Activated T-cell treated with anti-CD3 and anti-CD28 coated beads for 1 hour (primary cell): ENCODE data around the gene RAI2.
"Not testable (repeated sequence)": the region's sequence is repeated elsewhere in the genome, so short reads cannot be mapped to it uniquely, and the experiment has no call there.

Experiments used
- DNase-seq: peaks from one replicate; pipeline ENCODE4 v3.0.0-alpha.2; 2020; ENCODE audit warnings: low read depth

The RAI2 gene

DNA sequence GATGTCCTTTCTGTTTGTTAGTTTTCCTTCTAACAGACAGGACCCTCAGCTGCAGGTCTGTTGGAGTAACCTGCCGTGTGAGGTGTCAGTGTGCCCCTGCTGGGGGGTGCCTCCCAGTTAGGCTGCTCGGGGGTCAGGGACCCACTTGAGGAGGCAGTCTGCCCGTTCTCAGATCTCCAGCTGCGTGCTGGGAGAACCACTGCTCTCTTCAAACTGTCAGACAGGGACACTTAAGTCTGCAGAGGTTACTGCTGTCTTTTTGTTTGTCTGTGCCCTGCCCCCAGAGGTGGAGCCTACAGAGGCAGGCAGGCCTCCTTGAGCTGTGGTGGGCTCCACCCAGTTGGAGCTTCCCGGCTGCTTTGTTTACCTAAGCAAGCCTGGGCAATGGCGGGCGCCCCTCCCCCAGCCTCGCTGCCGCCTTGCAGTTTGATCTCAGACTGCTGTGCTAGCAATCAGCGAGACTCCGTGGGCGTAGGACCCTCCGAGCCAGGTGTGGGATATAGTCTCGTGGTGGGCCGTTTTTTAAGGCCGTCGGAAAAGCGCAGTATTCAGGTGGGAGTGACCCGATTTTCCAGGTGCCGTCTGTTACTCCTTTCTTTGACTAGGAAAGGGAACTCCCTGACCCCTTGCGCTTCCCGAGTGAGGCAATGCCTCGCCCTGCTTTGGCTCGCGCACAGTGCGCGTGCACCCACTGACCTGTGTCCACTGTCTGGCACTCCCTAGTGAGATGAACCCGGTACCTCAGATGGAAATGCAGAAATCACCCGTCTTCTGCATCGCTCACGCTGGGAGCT, 74.3 kb downstream of the RAI2 start:
- DNase-seq: not testable (repeated sequence)

DNA sequence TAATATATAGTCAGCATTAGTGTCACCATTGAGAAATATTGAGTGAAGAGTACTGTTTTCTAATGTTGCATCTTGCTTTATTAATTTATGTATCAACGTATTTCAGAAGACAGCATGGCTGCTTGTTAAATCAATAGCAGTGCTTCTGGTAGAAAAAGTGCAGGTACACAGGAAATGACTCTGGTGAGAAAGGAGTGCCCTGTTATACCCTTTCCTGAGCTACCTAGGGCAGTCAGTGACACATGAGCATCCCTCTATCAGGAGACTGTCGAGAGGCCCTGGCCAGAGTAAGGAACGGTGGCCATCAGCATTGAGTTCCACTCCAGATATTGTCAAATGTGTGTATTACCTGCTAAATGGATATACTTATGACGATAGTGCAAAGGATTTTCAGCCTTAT, 81.7 kb downstream of the RAI2 start:
- no peak for DNase-seq

DNA sequence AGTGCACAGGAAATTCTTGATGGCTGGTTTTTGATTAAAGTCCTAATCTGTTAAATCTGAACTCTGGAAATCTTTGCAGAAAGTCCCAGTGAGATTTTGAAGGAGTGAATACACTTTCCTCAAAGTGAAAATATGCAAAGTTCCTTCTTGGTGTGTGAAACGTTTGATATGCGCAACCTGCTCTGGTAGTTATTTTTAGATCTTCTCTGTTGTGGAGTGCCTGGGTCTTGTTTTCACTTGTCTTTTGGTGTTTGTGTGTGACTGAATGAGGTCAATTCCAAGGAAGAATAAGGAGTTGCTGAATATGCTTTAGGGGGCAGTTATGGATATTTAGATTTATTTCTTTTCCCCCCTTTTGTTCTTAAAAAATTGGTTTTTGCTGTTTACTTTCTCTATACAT, 82.1 kb downstream of the RAI2 start:
- DNase-seq: no peak

DNA sequence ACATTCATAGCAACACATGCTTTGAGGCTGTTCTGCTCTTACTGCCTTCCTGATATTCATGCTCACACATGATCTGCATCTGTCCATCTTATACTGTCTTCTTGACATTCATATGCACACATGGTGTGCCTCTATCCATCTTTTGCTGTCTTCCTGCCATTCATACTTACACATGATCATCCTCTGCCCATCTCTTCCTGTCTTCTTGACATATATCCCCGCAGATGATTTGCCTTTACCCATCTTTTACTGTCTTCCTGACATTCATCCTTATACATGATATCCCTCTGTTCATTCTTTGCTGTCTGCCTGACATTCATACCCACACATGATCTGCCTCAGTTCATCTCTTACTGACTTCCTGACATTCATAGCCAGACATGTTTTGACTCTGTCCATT, 87.0 kb downstream of the RAI2 start:
- no peak for DNase-seq

DNA sequence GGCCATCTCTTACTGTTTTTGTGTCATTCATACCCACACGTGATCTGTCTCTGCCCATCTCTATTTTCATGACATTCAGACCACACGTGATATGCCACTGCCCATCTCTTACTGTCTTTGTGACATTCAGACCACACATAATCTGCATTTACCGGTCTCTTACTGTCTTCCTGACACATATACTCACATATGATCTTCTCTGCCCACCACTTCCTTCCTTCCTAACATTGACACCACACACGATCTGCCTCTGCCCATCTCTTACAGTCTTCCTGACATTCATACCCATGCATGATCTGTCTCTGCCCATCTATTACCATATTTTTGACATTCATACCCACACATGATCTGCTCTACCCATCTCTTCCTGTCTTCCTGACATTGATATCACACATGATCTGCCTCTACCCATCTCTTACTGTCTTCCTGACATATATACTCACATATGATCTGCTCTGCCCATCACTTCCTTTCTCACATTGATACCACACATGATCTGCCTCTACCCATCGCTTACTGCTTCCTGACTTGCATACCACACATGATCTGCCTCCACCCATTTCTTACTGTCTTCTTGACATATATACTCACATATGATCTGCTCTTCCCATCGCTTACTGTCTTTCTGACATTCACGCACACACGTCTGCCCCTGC, 87.7 kb downstream of the RAI2 start:
- no peak for DNase-seq

DNA sequence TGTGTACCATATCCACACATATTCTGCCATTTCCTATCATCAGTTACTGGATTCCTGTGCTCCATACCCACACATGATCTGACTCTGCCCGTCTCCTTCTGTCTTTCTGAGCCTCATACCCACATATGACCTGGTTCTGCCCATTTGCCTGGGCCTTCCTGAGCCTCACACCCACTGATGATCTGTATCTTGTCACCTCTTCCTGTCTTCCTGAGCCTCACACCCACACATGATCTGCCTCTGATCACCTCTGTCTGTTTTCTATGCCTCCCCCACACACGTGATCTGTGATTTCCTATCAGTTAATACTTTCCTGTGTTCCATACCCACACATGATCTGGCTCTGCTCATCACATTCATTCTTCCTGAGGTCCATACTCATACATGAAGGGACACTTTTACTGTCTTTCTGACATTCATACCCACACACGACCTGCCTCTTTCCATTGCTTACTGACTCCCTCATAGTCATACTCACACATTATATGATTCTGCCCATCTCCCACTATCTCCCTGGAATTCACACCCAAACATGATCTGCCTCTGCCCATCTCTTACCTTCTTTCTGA, 91.3 kb downstream of the RAI2 start:
- no peak for DNase-seq

DNA sequence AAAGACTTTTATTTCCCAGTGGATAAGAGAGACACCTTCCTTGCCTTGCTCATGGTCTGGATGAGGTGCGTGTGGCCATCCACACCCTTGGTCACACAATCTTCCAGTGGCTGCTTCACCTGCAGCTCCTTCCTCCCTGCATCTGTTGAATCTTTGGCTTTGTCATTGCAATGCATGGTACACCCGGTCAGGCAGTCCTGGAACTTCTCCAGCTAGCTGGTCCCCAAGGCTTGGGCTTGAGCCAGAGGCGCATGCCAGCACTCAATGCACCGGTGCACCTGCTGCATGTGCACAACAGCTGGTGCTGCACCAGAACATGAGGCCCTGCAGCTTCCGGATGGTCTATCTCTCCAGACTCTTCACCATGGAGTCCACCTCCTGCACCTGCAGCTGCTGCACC, 92.1 kb downstream of the RAI2 start:
- no peak for DNase-seq

DNA sequence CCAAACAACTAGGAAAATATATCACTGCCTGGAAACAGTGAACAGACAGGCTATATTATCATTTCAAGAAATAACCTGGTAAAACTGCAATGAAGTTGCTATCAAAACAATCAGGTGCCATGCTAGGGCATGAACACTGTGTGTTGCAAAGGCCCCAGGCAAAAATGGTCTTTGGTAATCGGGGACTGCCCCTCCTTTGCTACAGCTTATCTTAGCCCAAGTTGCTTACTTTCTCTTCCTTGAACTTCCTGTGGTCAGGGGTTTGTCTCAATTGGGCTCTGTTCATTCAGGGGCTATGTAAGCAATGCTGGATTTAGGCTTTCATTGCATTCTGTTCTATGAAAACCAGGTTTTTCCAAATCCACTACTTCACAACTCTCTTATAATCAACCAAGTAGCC, 93.4 kb downstream of the RAI2 start:
- no peak for DNase-seq

DNA sequence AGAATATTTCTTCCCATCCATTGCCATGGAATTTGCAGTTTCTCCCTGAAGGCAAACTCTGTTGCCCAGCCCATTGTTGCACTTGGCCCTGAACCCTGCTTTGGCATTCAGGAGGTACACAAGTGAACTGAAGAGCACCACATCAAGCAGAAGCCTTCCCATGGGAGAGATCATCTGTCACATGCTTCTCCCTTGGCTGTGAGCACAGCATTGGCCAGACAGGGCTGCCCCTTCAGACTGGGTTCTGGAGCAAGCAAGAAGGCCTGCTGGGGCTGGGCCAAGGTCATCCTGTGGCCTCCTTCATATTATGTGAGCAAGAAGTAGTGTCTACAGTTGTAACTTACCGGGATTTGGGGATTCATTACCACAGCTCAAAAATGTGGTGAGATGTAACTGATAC, 101.1 kb downstream of the RAI2 start:
- DNase-seq: no peak

DNA sequence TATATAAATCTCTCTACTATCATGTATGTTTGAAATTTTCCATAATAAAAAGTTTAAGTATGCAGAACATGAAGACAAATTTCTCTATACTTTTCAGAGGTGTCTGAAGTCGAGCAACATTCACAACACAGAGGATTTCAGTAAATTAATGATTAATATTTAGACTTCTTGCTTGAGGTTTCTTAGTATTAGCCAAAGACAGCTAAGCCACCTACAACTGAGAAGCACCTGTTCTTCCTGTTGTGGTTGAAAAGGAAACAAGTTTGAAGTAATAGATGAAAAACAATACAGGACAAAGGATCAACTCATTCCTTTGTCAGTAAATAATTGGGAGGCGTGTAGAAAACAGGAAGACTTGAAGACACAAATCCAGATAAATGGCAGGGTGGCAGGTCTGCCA, 102.7 kb downstream of the RAI2 start:
- DNase-seq: no peak

DNA sequence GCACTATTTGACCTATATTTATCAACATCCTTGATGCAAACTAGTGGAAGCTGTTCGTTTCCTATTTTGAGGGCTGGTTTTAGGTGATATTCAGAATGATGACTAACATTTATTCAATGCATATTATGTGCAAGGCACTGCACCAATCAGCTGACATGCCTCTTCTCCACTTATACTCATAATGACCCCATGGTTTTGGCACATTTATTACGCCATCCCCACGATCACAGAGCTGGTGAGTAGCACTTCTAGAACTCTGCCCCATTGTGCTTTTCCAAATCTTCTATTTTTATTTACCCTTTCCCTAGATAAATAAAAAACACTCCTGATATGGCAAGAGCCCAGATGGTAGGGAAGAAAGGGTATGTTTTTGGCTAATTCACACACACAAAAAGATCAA, 110.7 kb downstream of the RAI2 start:
- DNase-seq: no peak
